Measurements from ENCODE around the gene ACBD6. TPM values are rescaled to one million over a fixed set of nuclear protein-coding genes. Genes with fewer than 3 reads are reported as not detected.

Gene ACBD6
- total and polyA plus RNA-seq, 2 experiments from 2014 or later = 72.2 to 73.9 TPM

GRCh38 chr1:180264595-180264994 lies 237.8 kb downstream of the ACBD6 start:
- DNase-seq (ENCODE audit: low read depth in 1 of 2, low spot score in 1 of 2) = no peak
- H3K27me3 ChIP-seq = no peaks in the 10 kb centered on the region
- H3K4me3 ChIP-seq = no peak overlapping the region
- H3K4me1 ChIP-seq (ENCODE audit: low read depth) = no peaks in the 10 kb centered on the region
- no peaks in the 10 kb centered on the region for H3K36me3 ChIP-seq
- H3K9me3 ChIP-seq (ENCODE audit: low read depth) = no peaks in the 10 kb centered on the region
- TF ChIP-seq CTCF (IDR thresholded peaks at IDR 0.05; ENCODE audit: low read depth, low read length) = no peak
- H3K27ac ChIP-seq = no peak overlapping the region

GRCh38 chr1:180262628-180263488 lies 239.5 kb downstream of the ACBD6 start:
- TF ChIP-seq CTCF (IDR thresholded peaks at IDR 0.05; ENCODE audit: low read depth, low read length) = no peak
- H3K9me3 ChIP-seq (ENCODE audit: low read depth) = no peaks in the 10 kb centered on the region
- H3K27me3 ChIP-seq = no peaks in the 10 kb centered on the region
- H3K4me1 ChIP-seq (ENCODE audit: low read depth) = no peaks in the 10 kb centered on the region
- H3K36me3 ChIP-seq = no peaks in the 10 kb centered on the region
- DNase-seq (ENCODE audit: low read depth in 1 of 2, low spot score in 1 of 2) = peak in 1 of 2 donors; percentile 39
- no peak overlapping the region for H3K4me3 ChIP-seq
- no peak overlapping the region for H3K27ac ChIP-seq

GRCh38 chr1:180261524-180262155 lies 240.7 kb downstream of the ACBD6 start:
- no peak overlapping the region for H3K27ac ChIP-seq
- H3K27me3 ChIP-seq = no peaks in the 10 kb centered on the region
- no peak for TF ChIP-seq CTCF (IDR thresholded peaks at IDR 0.05; ENCODE audit: low read depth, low read length)
- H3K4me3 ChIP-seq = no peak overlapping the region
- no peaks in the 10 kb centered on the region for H3K36me3 ChIP-seq
- no peaks in the 10 kb centered on the region for H3K9me3 ChIP-seq (ENCODE audit: low read depth)
- H3K4me1 ChIP-seq (ENCODE audit: low read depth) = no peaks in the 10 kb centered on the region
- DNase-seq (ENCODE audit: low read depth in 1 of 2, low spot score in 1 of 2) = peak in 1 of 2 donors; percentile 35

GRCh38 chr1:180261030-180261429 lies 241.3 kb downstream of the ACBD6 start:
- TF ChIP-seq CTCF (IDR thresholded peaks at IDR 0.05; ENCODE audit: low read depth, low read length) = no peak
- Histone ChIP-seq H3K9me3 (ENCODE audit: low read depth) (no peaks in the 10 kb centered on the region), H3K36me3 (no peaks in the 10 kb centered on the region), H3K4me3 (no peak overlapping the region), H3K27ac (no peak overlapping the region), H3K4me1 (ENCODE audit: low read depth) (no peaks in the 10 kb centered on the region), H3K27me3 (no peaks in the 10 kb centered on the region)
- no peak for DNase-seq (ENCODE audit: low read depth in 1 of 2, low spot score in 1 of 2)

GRCh38 chr1:180260541-180260940 lies 241.8 kb downstream of the ACBD6 start:
- Histone ChIP-seq H3K9me3 (ENCODE audit: low read depth) (no peaks in the 10 kb centered on the region), H3K36me3 (no peaks in the 10 kb centered on the region), H3K27me3 (no peaks in the 10 kb centered on the region)

More at GRCh38 chr1:180260541-180260940, 241.8 kb downstream of the ACBD6 start:
- DNase-seq (ENCODE audit: low read depth in 1 of 2, low spot score in 1 of 2) = no peak
- no peaks in the 10 kb centered on the region for H3K4me1 ChIP-seq (ENCODE audit: low read depth)
- TF ChIP-seq CTCF (IDR thresholded peaks at IDR 0.05; ENCODE audit: low read depth, low read length) = no peak
- no peak overlapping the region for H3K27ac ChIP-seq
- H3K4me3 ChIP-seq = no peak overlapping the region

Data from cardiac muscle cell (in vitro differentiated cells and primary cell).